GM21526 (cell line): ENCODE results near the gene LYRM4.
"Not testable (repeated sequence)": the region's sequence is repeated elsewhere in the genome, so short reads cannot be mapped to it uniquely, and the experiment has no call there.

Source experiments
- ATAC-seq: cut with Tn5 transposase; IDR thresholded peaks from one replicate; pipeline ENCODE4 v1.9.1; 2021; ENCODE audit warnings: moderate library complexity; ENCODE audit not compliant: unreplicated experiment, low FRiP score

The LYRM4 gene

GRCh38 chr6:5125152-5126006, 135.4 kb downstream of the LYRM4 start:
- ATAC-seq = no peak

GRCh38 chr6:5124526-5124925, 136.2 kb downstream of the LYRM4 start:
- ATAC-seq = no peak

- no peak for ATAC-seq
Observed at GRCh38 chr6:5123296-5124143, 137.2 kb downstream of the LYRM4 start.

GRCh38 chr6:5122504-5123112, 138.1 kb downstream of the LYRM4 start:
- no peak for ATAC-seq

- no peak for ATAC-seq
Observed at GRCh38 chr6:5121956-5122355, 138.8 kb downstream of the LYRM4 start.

GRCh38 chr6:5121479-5121878, 139.3 kb downstream of the LYRM4 start:
- ATAC-seq = no peak

GRCh38 chr6:5120543-5120942, 140.2 kb downstream of the LYRM4 start:
- ATAC-seq = not testable (repeated sequence)

- ATAC-seq = no peak
Observed at GRCh38 chr6:5120011-5120410, 140.7 kb downstream of the LYRM4 start.

- no peak for ATAC-seq
Observed at GRCh38 chr6:5119090-5119951, 141.4 kb downstream of the LYRM4 start.

- ATAC-seq = no peak
Observed at GRCh38 chr6:5116243-5116991, 144.3 kb downstream of the LYRM4 start.

- ATAC-seq = no peak
Observed at GRCh38 chr6:5115168-5115567, 145.6 kb downstream of the LYRM4 start.

GRCh38 chr6:5113096-5113495, 147.7 kb downstream of the LYRM4 start:
- no peak for ATAC-seq

- ATAC-seq = no peak
Observed at GRCh38 chr6:5112066-5112799, 148.5 kb downstream of the LYRM4 start.

- no peak for ATAC-seq
Observed at GRCh38 chr6:5111626-5112025, 149.1 kb downstream of the LYRM4 start.

- ATAC-seq = no peak
Observed at GRCh38 chr6:5110246-5110645, 150.5 kb downstream of the LYRM4 start.

GRCh38 chr6:5109436-5109835, 151.3 kb downstream of the LYRM4 start:
- no peak for ATAC-seq

- ATAC-seq = no peak
Observed at GRCh38 chr6:5108536-5109150, 152.1 kb downstream of the LYRM4 start.

GRCh38 chr6:5108068-5108467, 152.7 kb downstream of the LYRM4 start:
- no peak for ATAC-seq
